HepG2 (cell line): ENCODE measurements around the gene PLCG1. TPM values are rescaled to one million over a fixed set of nuclear protein-coding genes. Genes with fewer than 3 reads are reported as not detected.
A peak's percentile ranks its signal among the peaks of the same experiment; 100 is the strongest.

Experiments used
- CC2D1A ChIP-seq: sonication (generic); formaldehyde crosslinking; IDR thresholded peaks from 2 replicates; pipeline ENCODE4 v1.8.1; 2023; ENCODE audit warnings: mild to moderate bottlenecking, missing genetic modification reagents
- DR1 ChIP-seq: sonication (generic); formaldehyde crosslinking; IDR thresholded peaks from 2 replicates; pipeline ENCODE4 v1.8.0; 2021; ENCODE audit warnings: mild to moderate bottlenecking, missing genetic modification reagents, inconsistent platforms
- GATAD2A ChIP-seq: IDR thresholded peaks from 2 replicates; pipeline ENCODE4 v1.6.1; 2016
- HNF4G ChIP-seq, 2 experiments: sonication (generic) in 1 of 2; formaldehyde crosslinking in 1 of 2; IDR thresholded peaks; 2 replicates each; pipeline versions ENCODE4 v1.4.0 to v1.6.1; 2011 to 2020; ENCODE audit warnings: borderline replicate concordance in 2 of 2, low read depth in 2 of 2, mild to moderate bottlenecking in 2 of 2, low read length in 1 of 2, missing genetic modification reagents in 1 of 2, moderate library complexity in 1 of 2
- KAT8 ChIP-seq: IDR thresholded peaks from 2 replicates; pipeline ENCODE4 v1.6.1; 2016; ENCODE audit warnings: missing genetic modification reagents, missing compliant biosample characterization
- MIER2 ChIP-seq: IDR thresholded peaks from 2 replicates; pipeline ENCODE4 v1.6.1; 2016; ENCODE audit warnings: missing biosample characterization, missing genetic modification reagents
- MIER3 ChIP-seq: IDR thresholded peaks from 2 replicates; pipeline ENCODE4 v1.6.1; 2016; ENCODE audit warnings: missing compliant biosample characterization, borderline replicate concordance
- MIXL1 ChIP-seq: IDR thresholded peaks from 2 replicates; pipeline ENCODE4 v1.6.1; 2016
- MXI1 ChIP-seq: IDR thresholded peaks from 3 replicates; pipeline ENCODE4 v1.6.1; 2012; ENCODE audit warnings: low read depth, low read length, inconsistent platforms, borderline replicate concordance
- NR0B2 ChIP-seq: sonication (generic); formaldehyde crosslinking; IDR thresholded peaks from 2 replicates; pipeline ENCODE4 v1.4.0; 2020; ENCODE audit warnings: mild to moderate bottlenecking, missing genetic modification reagents
- RXRA ChIP-seq: sonication (generic); formaldehyde crosslinking; IDR thresholded peaks from 2 replicates; pipeline ENCODE4 v1.5.1; 2020; ENCODE audit warnings: missing genetic modification reagents
- SIN3A ChIP-seq: IDR thresholded peaks from 2 replicates; pipeline ENCODE4 v1.6.1; 2011; ENCODE audit warnings: low read depth, mild to moderate bottlenecking, control low read depth, low read length, borderline replicate concordance
- SMARCC2 ChIP-seq: fragments of 450-650 bp; IDR thresholded peaks from 2 replicates; pipeline ENCODE4 v1.6.1; 2017; ENCODE audit warnings: antibody characterized with exemption, mild to moderate bottlenecking
- SMC3 ChIP-seq: IDR thresholded peaks from 2 replicates; pipeline ENCODE4 v1.6.1; 2011; ENCODE audit warnings: low read length, improper control_type of control experiment
- TFAP4 ChIP-seq: sonication (generic); IDR thresholded peaks from 2 replicates; pipeline ENCODE4 v1.6.1; 2016; ENCODE audit warnings: low read depth, borderline replicate concordance
- YEATS2 ChIP-seq: sonication (generic); formaldehyde crosslinking; IDR thresholded peaks from 2 replicates; pipeline ENCODE4 v1.4.0; 2020; ENCODE audit warnings: missing genetic modification reagents, borderline replicate concordance
- ZNF280D ChIP-seq: sonication (generic); formaldehyde crosslinking; IDR thresholded peaks from 2 replicates; pipeline ENCODE4 v1.5.1; 2020; ENCODE audit warnings: mild to moderate bottlenecking, missing genetic modification reagents
- ZNF430 ChIP-seq: sonication (generic); formaldehyde crosslinking; IDR thresholded peaks from 2 replicates; pipeline ENCODE4 v1.9.0; 2021; ENCODE audit warnings: mild to moderate bottlenecking, missing genetic modification reagents
- ZNF501 ChIP-seq: sonication (generic); formaldehyde crosslinking; IDR thresholded peaks from 2 replicates; pipeline ENCODE4 v1.5.1; 2020; ENCODE audit warnings: mild to moderate bottlenecking, moderate library complexity, missing genetic modification reagents
- ZNF512B ChIP-seq: sonication (generic); formaldehyde crosslinking; IDR thresholded peaks from 2 replicates; pipeline ENCODE4 v1.5.1; 2020; ENCODE audit warnings: missing genetic modification reagents, mild to moderate bottlenecking, borderline replicate concordance
- ZNF773 ChIP-seq: sonication (generic); formaldehyde crosslinking; IDR thresholded peaks from 2 replicates; pipeline ENCODE4 v1.4.0; 2020; ENCODE audit warnings: missing genetic modification reagents, borderline replicate concordance
- ZNF777 ChIP-seq: sonication (generic); formaldehyde crosslinking; IDR thresholded peaks from 2 replicates; pipeline ENCODE4 v1.4.0; 2020; ENCODE audit warnings: missing genetic modification reagents
- ZNF883 ChIP-seq: sonication (generic); formaldehyde crosslinking; IDR thresholded peaks from 2 replicates; pipeline ENCODE4 v1.5.1; 2020; ENCODE audit warnings: mild to moderate bottlenecking, missing genetic modification reagents; ENCODE audit errors: not compliant biosample characterization
- polyA plus RNA-seq, 8 experiments: library from polyadenylated mRNA; depleted of rRNA in 3 of 8; stranded (reverse) in 7 of 8; unstranded in 1 of 8; fragments of >200 nt; fragmentation: Illumina TruSeq in 4 of 8; extraction: Trizol in 4 of 8; gene quantifications; 2 replicates each; pipeline versions ENCODE4 v1.2.1 to v1.2.3, GENCODE V29; 2011 to 2016; ENCODE audit warnings: low read depth in 4 of 8, missing spikeins in 1 of 8, mixed read lengths in 1 of 8; ENCODE audit not compliant: insufficient read depth in 1 of 8
- total RNA-seq, 5 experiments: library from RNA; depleted of rRNA; stranded (reverse); fragments of >200 nt; fragmentation: Illumina TruSeq; extraction: Trizol; gene quantifications; 2 replicates each; pipeline ENCODE4 v1.2.3, GENCODE V29; 2016; ENCODE audit warnings: low read depth in 1 of 5

The PLCG1 gene
- total and polyA plus RNA-seq, 2 of the 13 experiments (the other 11 are each of a cell fraction or from before 2014, with no cell fraction given): 85.3 to 158 TPM

- peak; percentile 55; the same call in 1 of the 2 replicates for TF ChIP-seq ZNF280D
- no peak for TF ChIP-seq ZNF773 (CRISPR knock-in tag)
- peak; percentile 73; the same call in 1 of the 2 replicates for TF ChIP-seq MIER3 (CRISPR knock-in tag)
- TF ChIP-seq ZNF883 (CRISPR knock-in tag): no peak
- TF ChIP-seq ZNF512B: no peak
- peak; percentile 78 for TF ChIP-seq TFAP4
- peak; percentile 57; the same call in 1 of the 2 replicates for TF ChIP-seq RXRA (CRISPR knock-in tag)
- no peak for TF ChIP-seq SIN3A
- TF ChIP-seq GATAD2A (CRISPR knock-in tag): peak; percentile 64
- TF ChIP-seq CC2D1A (CRISPR knock-in tag): no peak
- no peak for TF ChIP-seq DR1 (CRISPR knock-in tag)
- TF ChIP-seq MIXL1 (CRISPR knock-in tag): peak; percentile 32; the same call in 1 of the 2 replicates
- TF ChIP-seq MXI1: peak; percentile 59; the same call in 1 of the 3 replicates
- peak; percentile 44; the same call in 1 of the 2 replicates for TF ChIP-seq HNF4G (IDR thresholded peaks at IDR 0.05; ENCODE audit: borderline replicate concordance, low read depth, low read length)
- TF ChIP-seq HNF4G (CRISPR knock-in tag; IDR thresholded peaks at IDR 0.05; ENCODE audit: borderline replicate concordance, low read depth): no peak
- TF ChIP-seq ZNF501: peak; percentile 60; the same call in 1 of the 2 replicates
- TF ChIP-seq SMC3: 0 out of 2 replicates have a peak, but pooled peaks have one; percentile 18
- TF ChIP-seq ZNF777 (CRISPR knock-in tag): no peak
- no peak for TF ChIP-seq NR0B2 (CRISPR knock-in tag)
- TF ChIP-seq YEATS2 (CRISPR knock-in tag): peak; percentile 44; the same call in 1 of the 2 replicates
- 0 out of 2 replicates have a peak, but pooled peaks have one; percentile 16 for TF ChIP-seq MIER2
- TF ChIP-seq KAT8 (CRISPR knock-in tag): 0 out of 2 replicates have a peak, but pooled peaks have one; percentile 30
- TF ChIP-seq SMARCC2: 0 out of 2 replicates have a peak, but pooled peaks have one; percentile 51
- no peak for TF ChIP-seq ZNF430
These were observed 14.0 kb downstream of the PLCG1 start (continued) for GRCh38 chr20:41151134-41151869.
